ENCODE data around the gene FCAR. TPM values are rescaled to one million over a fixed set of nuclear protein-coding genes. Genes with fewer than 3 reads are reported as not detected.
"Not testable (repeated sequence)": the region's sequence is repeated elsewhere in the genome, so short reads cannot be mapped to it uniquely, and the experiment has no call there.

Gene FCAR
- not detected for total RNA-seq

- Mint-ChIP-seq H3K27ac (no peak within 1 kb of the TSS), H3K9me3 (no peaks in the 10 kb centered on the region), H3K4me1 (ENCODE audit: low read depth in 2 of 2) (peaks cover 10% of the 10 kb centered on the region in 2 donors), H3K4me3 (no peak within 1 kb of the TSS), H3K36me3 (no peaks in the 10 kb centered on the region), H3K27me3 (peaks cover 0 to 9% of the 10 kb centered on the region in 2 donors)
- DNase-seq (ENCODE audit: low spot score): no peak
- ATAC-seq: no peak
Observed at GRCh38 chr19:54873990-54874389, at the start of gene FCAR. Gene FCAR (plus strand): TSS chr19:54874235. CDS start chr19:54874290, 55 bp downstream.

GRCh38 chr19:54824416-54824815 is 49.6 kb upstream of the FCAR start:
- H3K27ac Mint-ChIP-seq; ATAC-seq; DNase-seq (ENCODE audit: low spot score); H3K9me3 Mint-ChIP-seq; H3K4me3 Mint-ChIP-seq; H3K36me3 Mint-ChIP-seq: not testable (repeated sequence)
- H3K27me3 Mint-ChIP-seq: peaks cover 5 to 12% of the 10 kb centered on the region in 2 donors
- H3K4me1 Mint-ChIP-seq (ENCODE audit: low read depth in 2 of 2): peaks cover 9 to 18% of the 10 kb centered on the region in 2 donors

- peaks cover 5 to 12% of the 10 kb centered on the region in 2 donors for H3K27me3 Mint-ChIP-seq
- H3K4me3 Mint-ChIP-seq; DNase-seq (ENCODE audit: low spot score); H3K27ac Mint-ChIP-seq; H3K9me3 Mint-ChIP-seq; H3K36me3 Mint-ChIP-seq; ATAC-seq: not testable (repeated sequence)
- H3K4me1 Mint-ChIP-seq (ENCODE audit: low read depth in 2 of 2): peaks cover 7 to 15% of the 10 kb centered on the region in 2 donors
Observed at GRCh38 chr19:54825326-54825725, 48.7 kb upstream of the FCAR start.

DNA sequence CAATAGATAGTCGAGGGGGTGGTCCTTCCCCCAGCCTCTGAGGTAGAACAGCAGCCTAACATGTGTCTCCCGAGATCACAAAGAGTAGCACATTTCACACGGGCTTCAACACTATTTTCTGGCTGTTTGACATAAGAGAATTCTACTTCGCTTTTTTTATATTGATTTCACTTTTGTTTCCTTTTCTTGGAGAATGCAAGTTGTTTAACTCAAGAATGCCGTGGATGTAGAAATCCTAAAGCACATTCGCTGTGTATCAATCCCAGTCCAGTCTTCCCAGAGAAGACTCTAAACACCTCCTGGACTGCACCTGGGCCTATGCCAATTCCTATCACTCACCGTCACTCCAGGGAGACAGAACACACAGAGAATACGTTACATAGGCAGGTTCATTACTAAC is 46.0 kb upstream of the FCAR start:
- DNase-seq (ENCODE audit: low spot score); ATAC-seq; H3K27me3 Mint-ChIP-seq; H3K4me3 Mint-ChIP-seq; H3K36me3 Mint-ChIP-seq; H3K9me3 Mint-ChIP-seq: not testable (repeated sequence)
- peaks cover 16 to 17% of the 10 kb centered on the region in 2 donors for H3K4me1 Mint-ChIP-seq (ENCODE audit: low read depth in 2 of 2)
- H3K27ac Mint-ChIP-seq: peak overlapping the region in 1 of 2 donors; percentile 31

GRCh38 chr19:54832496-54832895 is 41.5 kb upstream of the FCAR start, which contains the start of gene KIR2DS4:
Gene KIR2DS4 (plus strand): TSS chr19:54832676.
- DNase-seq (ENCODE audit: low spot score); ATAC-seq; H3K9me3 Mint-ChIP-seq; H3K27me3 Mint-ChIP-seq; H3K36me3 Mint-ChIP-seq: not testable (repeated sequence)
- Mint-ChIP-seq H3K4me3 (peak within 1 kb of the TSS; percentile 94), H3K27ac (peak within 1 kb of the TSS; percentile 80 to 98), H3K4me1 (ENCODE audit: low read depth in 2 of 2) (peaks cover 42 to 48% of the 10 kb centered on the region in 2 donors)

GRCh38 chr19:54835126-54835525 is 38.9 kb upstream of the FCAR start:
- ATAC-seq: peak; percentile 73 to 95
- Mint-ChIP-seq H3K4me1 (ENCODE audit: low read depth in 2 of 2) (peaks cover 41 to 63% of the 10 kb centered on the region in 2 donors), H3K4me3 (peak overlapping the region; percentile 69), H3K27ac (peak overlapping the region; percentile 28 to 68), H3K27me3 (peaks cover 0 to 13% of the 10 kb centered on the region in 2 donors), H3K36me3 (peaks cover 16% of the 10 kb centered on the region)
- not testable (repeated sequence) for H3K9me3 Mint-ChIP-seq; DNase-seq (ENCODE audit: low spot score)

- not testable (repeated sequence) for H3K9me3 Mint-ChIP-seq; DNase-seq (ENCODE audit: low spot score); H3K27ac Mint-ChIP-seq; ATAC-seq
- H3K27me3 Mint-ChIP-seq: peaks cover 0 to 13% of the 10 kb centered on the region in 2 donors
- peaks cover 16% of the 10 kb centered on the region for H3K36me3 Mint-ChIP-seq
- H3K4me1 Mint-ChIP-seq (ENCODE audit: low read depth in 2 of 2): peaks cover 34 to 58% of the 10 kb centered on the region in 2 donors
- H3K4me3 Mint-ChIP-seq: peak overlapping the region; percentile 5
Observed at GRCh38 chr19:54837522-54837921, 36.5 kb upstream of the FCAR start.

GRCh38 chr19:54843171-54843570 is 30.9 kb upstream of the FCAR start:
- H3K4me1 Mint-ChIP-seq (ENCODE audit: low read depth in 2 of 2): peaks cover 0 to 10% of the 10 kb centered on the region in 2 donors
- not testable (repeated sequence) for ATAC-seq; H3K27ac Mint-ChIP-seq; H3K4me3 Mint-ChIP-seq; DNase-seq (ENCODE audit: low spot score); H3K9me3 Mint-ChIP-seq
- peaks cover 15% of the 10 kb centered on the region for H3K36me3 Mint-ChIP-seq
- H3K27me3 Mint-ChIP-seq: peaks cover 5 to 17% of the 10 kb centered on the region in 2 donors

DNA sequence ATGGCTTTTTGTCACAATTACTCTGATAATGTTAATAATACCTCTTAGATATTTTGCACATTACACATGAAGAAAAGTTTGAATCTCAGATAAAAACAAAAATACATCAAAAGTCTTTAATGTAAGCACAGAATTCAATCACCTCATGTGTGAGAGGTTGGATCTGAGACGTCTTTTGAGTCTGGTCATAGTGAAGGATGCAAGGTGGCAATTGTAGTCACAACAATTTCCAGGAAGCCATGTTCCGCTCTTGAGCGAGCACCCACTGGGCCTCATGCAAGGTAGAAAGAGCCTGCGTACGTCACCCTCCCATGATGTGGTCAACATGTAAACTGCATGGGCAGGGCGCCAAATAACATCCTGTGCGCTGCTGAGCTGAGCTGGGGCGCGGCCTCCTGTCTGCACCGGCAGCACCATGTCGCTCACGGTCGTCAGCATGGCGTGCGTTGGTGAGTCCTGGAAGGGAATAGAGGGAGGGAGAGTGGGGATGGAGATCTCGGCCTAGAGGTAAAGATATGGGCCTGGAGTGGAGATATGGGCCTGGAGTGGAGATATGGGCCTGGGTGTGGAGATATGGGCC is 23.9 kb upstream of the FCAR start, which contains the start of gene KIR3DL2:
TSS of gene KIR3DL2 (plus strand) at position 383 of the 580 bp plus-strand sequence. CDS start at position 416, 33 bp downstream.
- H3K36me3 Mint-ChIP-seq; DNase-seq (ENCODE audit: low spot score); H3K27me3 Mint-ChIP-seq; H3K9me3 Mint-ChIP-seq: not testable (repeated sequence)
- H3K4me3 Mint-ChIP-seq: peak within 1 kb of the TSS; percentile 99
- peak in 1 of 2 donors; percentile 83 for ATAC-seq
- H3K27ac Mint-ChIP-seq: peak within 1 kb of the TSS; percentile 83 to 99
- H3K4me1 Mint-ChIP-seq (ENCODE audit: low read depth in 2 of 2): peaks cover 16 to 32% of the 10 kb centered on the region in 2 donors

- H3K4me3 Mint-ChIP-seq: peak overlapping the region; percentile 99
- peak overlapping the region; percentile 83 to 99 for H3K27ac Mint-ChIP-seq
Observed at GRCh38 chr19:54850930-54851329, 23.1 kb upstream of the FCAR start.

GRCh38 chr19:54851353-54851752 is 22.7 kb upstream of the FCAR start:
- Mint-ChIP-seq H3K4me3 (peak overlapping the region; percentile 99), H3K27me3 (peaks cover 0 to 12% of the 10 kb centered on the region in 2 donors), H3K27ac (peak overlapping the region; percentile 83 to 99), H3K36me3 (peaks cover 11% of the 10 kb centered on the region), H3K4me1 (ENCODE audit: low read depth in 2 of 2) (peaks cover 22 to 36% of the 10 kb centered on the region in 2 donors), H3K9me3 (no peaks in the 10 kb centered on the region)
- DNase-seq (ENCODE audit: low spot score) (no peak), ATAC-seq (peak in 1 of 2 donors; percentile 57)

More at GRCh38 chr19:54850930-54851329, 23.1 kb upstream of the FCAR start:
- ATAC-seq (peak in 1 of 2 donors; percentile 59), DNase-seq (ENCODE audit: low spot score) (no peak)
- Mint-ChIP-seq H3K36me3 (peaks cover 11% of the 10 kb centered on the region), H3K9me3 (no peaks in the 10 kb centered on the region), H3K27me3 (peaks cover 0 to 12% of the 10 kb centered on the region in 2 donors), H3K4me1 (ENCODE audit: low read depth in 2 of 2) (peaks cover 22 to 36% of the 10 kb centered on the region in 2 donors)

GRCh38 chr19:54855241-54855640 is 18.8 kb upstream of the FCAR start:
- Mint-ChIP-seq H3K4me1 (ENCODE audit: low read depth in 2 of 2) (peaks cover 18 to 35% of the 10 kb centered on the region in 2 donors), H3K27ac (peak overlapping the region; percentile 3 to 12), H3K36me3 (peaks cover 22% of the 10 kb centered on the region)
- H3K9me3 Mint-ChIP-seq; ATAC-seq; H3K27me3 Mint-ChIP-seq; H3K4me3 Mint-ChIP-seq; DNase-seq (ENCODE audit: low spot score): not testable (repeated sequence)

GRCh38 chr19:54858476-54858875 is 15.6 kb upstream of the FCAR start:
- not testable (repeated sequence) for ATAC-seq; H3K9me3 Mint-ChIP-seq; H3K4me3 Mint-ChIP-seq; DNase-seq (ENCODE audit: low spot score); H3K27ac Mint-ChIP-seq
- Mint-ChIP-seq H3K36me3 (peaks cover 40% of the 10 kb centered on the region), H3K4me1 (ENCODE audit: low read depth in 2 of 2) (peaks cover 8 to 18% of the 10 kb centered on the region in 2 donors), H3K27me3 (peaks cover 7 to 11% of the 10 kb centered on the region in 2 donors)

DNA sequence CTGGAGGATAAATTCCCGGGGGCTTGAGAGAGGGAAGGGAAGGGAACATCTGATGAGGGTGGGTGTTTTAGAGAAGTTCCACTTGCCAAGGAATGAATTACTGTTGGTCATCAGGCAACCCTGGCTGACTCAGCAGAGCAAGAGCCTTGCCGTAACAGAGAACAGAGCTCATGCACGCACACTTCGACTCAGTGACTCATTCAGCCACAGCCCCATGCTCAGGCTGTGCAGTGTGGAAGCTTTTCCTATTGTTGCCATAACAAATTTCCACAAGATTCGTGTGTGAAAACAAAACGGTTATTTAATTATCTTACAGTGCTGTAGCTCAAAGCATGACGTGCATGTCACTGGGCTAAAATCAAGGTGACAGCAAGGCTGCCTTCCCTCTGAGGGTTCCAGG is 14.6 kb upstream of the FCAR start:
- not testable (repeated sequence) for H3K4me3 Mint-ChIP-seq; H3K9me3 Mint-ChIP-seq; H3K27ac Mint-ChIP-seq; ATAC-seq; DNase-seq (ENCODE audit: low spot score)
- Mint-ChIP-seq H3K36me3 (peaks cover 37% of the 10 kb centered on the region), H3K4me1 (ENCODE audit: low read depth in 2 of 2) (peaks cover 8 to 16% of the 10 kb centered on the region in 2 donors), H3K27me3 (peaks cover 7 to 11% of the 10 kb centered on the region in 2 donors)

Measured in natural killer cell treated with Interleukin-12 subunit alpha and Interleukin-12 subunit beta and Interleukin-15 and Interleukin-18, amount 100 ng/mL, for 72 hours (primary cell).